Measurements from ENCODE around the gene ADARB2. TPM values are rescaled to one million over a fixed set of nuclear protein-coding genes. Genes with fewer than 3 reads are reported as not detected.
"Not testable (repeated sequence)": the region's sequence is repeated elsewhere in the genome, so short reads cannot be mapped to it uniquely, and the experiment has no call there.

ADARB2 gene
- total and polyA plus RNA-seq, 4 donors: under 0.01 to 0.79 TPM; not detected in 2

DNA sequence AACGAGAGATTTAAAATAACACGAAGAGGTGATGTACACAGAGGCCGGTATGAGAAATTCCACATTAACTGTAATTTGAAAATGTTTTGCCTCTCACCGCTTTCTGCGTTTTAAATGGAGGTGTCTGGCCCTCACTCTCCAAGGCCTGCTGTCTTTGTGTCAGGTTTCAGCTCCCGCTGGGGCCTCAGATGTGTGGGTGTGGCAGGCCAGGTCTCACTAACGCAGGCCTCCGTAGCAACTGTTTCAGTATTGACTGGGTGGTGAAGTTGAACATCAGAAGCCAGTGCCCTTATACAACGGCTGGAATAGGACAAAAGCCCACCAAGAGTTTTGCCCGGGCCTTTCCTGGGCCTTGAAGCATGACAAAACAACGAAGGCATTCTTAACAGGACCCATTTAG lies 303.1 kb downstream of the ADARB2 start:
- intact Hi-C loops (cut with DNase I): no loop called here
- no peaks in the 10 kb centered on the region for H3K27me3 ChIP-seq (ENCODE audit: control insufficient read depth in 1 of 2, insufficient read depth in 2 of 2, low read length in 1 of 2)
- no peak for DNase-seq
- 64 to 66% methylated on average over 11 of the region's 11 CpGs for WGBS, 2 donors
- no peak overlapping the region for H3K27ac ChIP-seq (ENCODE audit: low read depth in 1 of 2, low read length in 2 of 2)
- no peaks in the 10 kb centered on the region for H3K4me1 ChIP-seq (ENCODE audit: control insufficient read depth in 1 of 2, insufficient read depth in 2 of 2, low read length in 2 of 2)
- ATAC-seq (ENCODE audit: low FRiP score): no peak
- no peak overlapping the region for H3K4me3 ChIP-seq (ENCODE audit: low read length in 2 of 2)
- no peaks in the 10 kb centered on the region for H3K9me3 ChIP-seq (ENCODE audit: control insufficient read depth, low read length)
- H3K36me3 ChIP-seq (ENCODE audit: control insufficient read depth in 1 of 2, insufficient read depth in 2 of 2, low read length in 1 of 2): no peaks in the 10 kb centered on the region

DNA sequence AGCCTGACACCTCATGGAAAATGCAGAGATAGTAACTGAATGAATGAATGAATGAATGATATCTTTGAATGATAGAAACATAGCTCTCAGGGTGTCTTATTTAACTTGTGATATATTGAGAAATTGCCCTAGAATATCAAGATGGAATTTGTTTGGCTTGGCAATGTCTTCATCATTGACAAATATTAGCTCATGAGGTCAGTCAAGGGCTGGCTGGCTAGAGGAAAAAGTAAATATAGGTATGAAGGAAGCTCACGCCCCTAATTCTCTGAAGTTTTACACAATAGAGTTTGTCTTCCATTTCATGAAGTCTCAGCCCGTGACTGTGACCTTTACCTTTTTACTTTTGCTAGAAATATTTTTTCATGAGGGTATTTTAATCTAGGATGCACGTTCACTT lies 305.2 kb downstream of the ADARB2 start:
- no peaks in the 10 kb centered on the region for H3K4me1 ChIP-seq (ENCODE audit: control insufficient read depth in 1 of 2, insufficient read depth in 2 of 2, low read length in 2 of 2)
- H3K9me3 ChIP-seq (ENCODE audit: control insufficient read depth, low read length): no peaks in the 10 kb centered on the region
- intact Hi-C loops (cut with DNase I): no loop called here
- DNase-seq (no peak), ATAC-seq (ENCODE audit: low FRiP score) (no peak)
- no peaks in the 10 kb centered on the region for H3K27me3 ChIP-seq (ENCODE audit: control insufficient read depth in 1 of 2, insufficient read depth in 2 of 2, low read length in 1 of 2)
- WGBS, 2 donors: 48 to 52% methylated on average over 3 of the region's 3 CpGs
- H3K36me3 ChIP-seq (ENCODE audit: control insufficient read depth in 1 of 2, insufficient read depth in 2 of 2, low read length in 1 of 2): no peaks in the 10 kb centered on the region
- H3K4me3 ChIP-seq (ENCODE audit: low read length in 2 of 2): no peak overlapping the region
- H3K27ac ChIP-seq (ENCODE audit: low read depth in 1 of 2, low read length in 2 of 2): no peak overlapping the region

DNA sequence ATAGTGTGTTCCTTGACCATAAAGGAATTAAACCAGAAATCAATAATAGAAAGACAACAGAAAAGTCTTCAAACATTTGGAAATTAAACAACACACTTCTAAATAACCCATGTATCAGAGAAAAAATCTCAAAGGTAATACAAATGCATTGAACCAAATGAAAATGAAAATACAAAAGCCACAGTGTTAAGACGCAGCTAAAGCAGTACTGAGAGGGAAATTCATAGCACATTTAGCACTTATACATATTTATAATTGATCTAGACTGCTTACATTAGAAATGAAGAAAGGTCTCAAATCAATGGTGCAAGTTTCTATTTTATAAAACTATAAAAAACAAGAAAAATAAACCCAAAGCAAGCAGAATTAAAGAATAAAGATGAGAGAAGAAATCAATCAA lies 306.1 kb downstream of the ADARB2 start:
- Histone ChIP-seq H3K4me1 (ENCODE audit: control insufficient read depth in 1 of 2, insufficient read depth in 2 of 2, low read length in 2 of 2) (no peaks in the 10 kb centered on the region), H3K9me3 (ENCODE audit: control insufficient read depth, low read length) (no peaks in the 10 kb centered on the region), H3K27me3 (ENCODE audit: control insufficient read depth in 1 of 2, insufficient read depth in 2 of 2, low read length in 1 of 2) (no peaks in the 10 kb centered on the region), H3K27ac (ENCODE audit: low read depth in 1 of 2, low read length in 2 of 2) (no peak overlapping the region), H3K4me3 (ENCODE audit: low read length in 2 of 2) (no peak overlapping the region), H3K36me3 (ENCODE audit: control insufficient read depth in 1 of 2, insufficient read depth in 2 of 2, low read length in 1 of 2) (no peaks in the 10 kb centered on the region)
- WGBS, 2 donors: 94 to 98% methylated on average over 1 of the region's 1 CpG
- no peak for ATAC-seq (ENCODE audit: low FRiP score)
- intact Hi-C loops (cut with DNase I): no loop called here
- no peak for DNase-seq

DNA sequence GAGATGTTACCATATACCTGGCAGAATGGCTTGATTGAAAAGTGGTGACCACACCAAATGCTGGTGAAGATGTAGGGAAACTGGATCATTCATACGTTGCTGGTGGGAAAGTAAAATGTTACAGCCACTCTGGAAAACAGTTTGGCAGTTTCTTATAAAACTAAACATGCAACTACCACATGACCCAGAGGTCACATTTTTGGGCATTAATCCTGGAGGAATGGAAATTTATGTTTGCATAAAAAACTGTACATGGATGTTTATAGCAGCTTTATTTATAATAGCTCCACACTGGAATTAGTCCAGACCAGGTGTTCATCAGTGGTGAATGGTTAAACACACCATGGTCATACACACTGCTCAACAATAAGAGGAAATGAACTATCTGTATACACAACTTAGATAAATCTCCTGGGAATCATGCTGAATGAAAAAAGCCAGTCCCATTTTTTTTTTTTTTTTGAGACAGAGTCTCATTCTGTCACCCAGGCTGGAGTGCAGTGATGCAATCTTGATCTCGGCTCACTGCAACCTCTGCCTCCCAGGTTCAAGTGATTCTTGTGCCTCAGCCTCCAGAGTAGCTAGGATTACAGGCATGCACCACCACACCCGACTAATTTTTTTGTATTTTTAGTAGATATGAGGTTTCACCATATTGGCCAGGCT lies 309.7 kb downstream of the ADARB2 start:
- ATAC-seq (ENCODE audit: low FRiP score); intact Hi-C loops (cut with DNase I); H3K36me3 ChIP-seq (ENCODE audit: control insufficient read depth in 1 of 2, insufficient read depth in 2 of 2, low read length in 1 of 2); H3K27me3 ChIP-seq (ENCODE audit: control insufficient read depth in 1 of 2, insufficient read depth in 2 of 2, low read length in 1 of 2); H3K4me3 ChIP-seq (ENCODE audit: low read length in 2 of 2); H3K27ac ChIP-seq (ENCODE audit: low read depth in 1 of 2, low read length in 2 of 2); DNase-seq; H3K9me3 ChIP-seq (ENCODE audit: control insufficient read depth, low read length); H3K4me1 ChIP-seq (ENCODE audit: control insufficient read depth in 1 of 2, insufficient read depth in 2 of 2, low read length in 2 of 2): not testable (repeated sequence)
- 48 to 52% methylated on average over 3 of the region's 3 CpGs for WGBS, 2 donors

DNA sequence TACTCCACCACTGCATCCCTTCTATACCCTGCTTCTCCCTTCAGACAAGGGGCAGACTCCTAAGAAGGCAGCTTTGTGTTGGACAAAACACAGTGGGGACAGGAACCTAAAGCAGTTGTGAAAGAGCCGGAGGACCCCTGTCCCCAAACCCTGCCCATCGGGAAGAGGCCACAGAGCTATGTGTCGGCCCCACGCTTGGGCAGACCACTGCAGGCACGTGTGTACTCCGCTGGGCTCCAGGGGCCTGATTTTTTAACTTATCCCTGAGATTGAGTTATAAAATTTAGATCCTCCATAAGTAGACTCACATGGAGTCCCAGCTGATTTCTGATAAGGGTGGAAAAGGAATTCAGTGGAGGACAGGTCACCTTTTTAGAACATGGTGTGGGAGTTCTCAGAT lies 310.5 kb downstream of the ADARB2 start:
- intact Hi-C loops (cut with DNase I): no loop called here
- H3K27ac ChIP-seq (ENCODE audit: low read depth in 1 of 2, low read length in 2 of 2): no peak overlapping the region
- WGBS, 2 donors: 76 to 86% methylated on average over 6 of the region's 6 CpGs
- no peaks in the 10 kb centered on the region for H3K4me1 ChIP-seq (ENCODE audit: control insufficient read depth in 1 of 2, insufficient read depth in 2 of 2, low read length in 2 of 2)
- H3K4me3 ChIP-seq (ENCODE audit: low read length in 2 of 2): no peak overlapping the region
- H3K9me3 ChIP-seq (ENCODE audit: control insufficient read depth, low read length): no peaks in the 10 kb centered on the region
- no peaks in the 10 kb centered on the region for H3K36me3 ChIP-seq (ENCODE audit: control insufficient read depth in 1 of 2, insufficient read depth in 2 of 2, low read length in 1 of 2)
- H3K27me3 ChIP-seq (ENCODE audit: control insufficient read depth in 1 of 2, insufficient read depth in 2 of 2, low read length in 1 of 2): no peaks in the 10 kb centered on the region
- DNase-seq: no peak
- no peak for ATAC-seq (ENCODE audit: low FRiP score)

DNA sequence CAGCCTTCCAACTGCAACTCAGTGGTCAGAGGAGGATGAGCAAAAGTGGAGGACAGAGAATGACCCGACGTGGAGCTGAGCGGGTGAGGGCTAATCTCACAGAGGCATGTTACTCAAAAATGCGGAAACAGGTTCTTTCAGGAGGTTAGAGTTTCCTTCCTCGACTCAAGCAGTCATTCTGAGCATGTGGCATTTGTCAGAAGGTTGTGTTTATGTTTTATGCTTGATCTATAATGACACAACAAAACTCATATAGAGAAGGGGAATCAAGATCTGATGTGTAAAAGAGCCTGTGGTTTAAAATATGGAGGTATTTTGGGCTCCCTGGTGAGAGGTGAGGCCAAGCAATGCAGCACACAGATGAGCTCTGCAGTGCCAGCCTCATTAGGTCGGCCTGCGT lies 311.4 kb downstream of the ADARB2 start:
- intact Hi-C loops (cut with DNase I): no loop called here
- Histone ChIP-seq H3K9me3 (ENCODE audit: control insufficient read depth, low read length) (no peaks in the 10 kb centered on the region), H3K27ac (ENCODE audit: low read depth in 1 of 2, low read length in 2 of 2) (no peak overlapping the region), H3K36me3 (ENCODE audit: control insufficient read depth in 1 of 2, insufficient read depth in 2 of 2, low read length in 1 of 2) (no peaks in the 10 kb centered on the region), H3K4me3 (ENCODE audit: low read length in 2 of 2) (no peak overlapping the region), H3K27me3 (ENCODE audit: control insufficient read depth in 1 of 2, insufficient read depth in 2 of 2, low read length in 1 of 2) (no peaks in the 10 kb centered on the region), H3K4me1 (ENCODE audit: control insufficient read depth in 1 of 2, insufficient read depth in 2 of 2, low read length in 2 of 2) (no peaks in the 10 kb centered on the region)
- ATAC-seq (ENCODE audit: low FRiP score): no peak
- DNase-seq: no peak
- WGBS, 2 donors: 59 to 61% methylated on average over 7 of the region's 7 CpGs

DNA sequence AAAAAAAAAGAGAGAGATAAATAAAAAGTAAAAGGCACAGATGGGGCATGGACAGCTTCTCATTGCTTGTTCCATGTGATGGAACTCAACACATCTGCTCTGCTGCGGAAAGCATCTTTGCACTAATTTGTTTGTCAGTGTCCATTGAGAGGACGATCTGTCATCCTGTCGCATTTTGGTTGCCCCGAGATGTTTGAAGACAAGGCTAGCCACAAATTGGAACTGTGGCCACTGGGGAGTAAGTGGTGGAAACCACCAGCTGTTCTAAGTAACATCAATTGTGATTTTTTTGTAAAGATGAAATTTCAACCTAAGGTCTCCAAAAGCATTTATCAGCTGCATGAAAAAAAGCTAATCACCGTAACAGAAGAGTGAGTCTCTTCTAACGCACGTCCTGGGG lies 312.7 kb downstream of the ADARB2 start:
- no peaks in the 10 kb centered on the region for H3K36me3 ChIP-seq (ENCODE audit: control insufficient read depth in 1 of 2, insufficient read depth in 2 of 2, low read length in 1 of 2)
- DNase-seq (no peak), ATAC-seq (ENCODE audit: low FRiP score) (no peak)
- H3K4me3 ChIP-seq (ENCODE audit: low read length in 2 of 2): no peak overlapping the region
- H3K27ac ChIP-seq (ENCODE audit: low read depth in 1 of 2, low read length in 2 of 2): no peak overlapping the region
- no peaks in the 10 kb centered on the region for H3K4me1 ChIP-seq (ENCODE audit: control insufficient read depth in 1 of 2, insufficient read depth in 2 of 2, low read length in 2 of 2)
- intact Hi-C loops (cut with DNase I): no loop called here
- H3K27me3 ChIP-seq (ENCODE audit: control insufficient read depth in 1 of 2, insufficient read depth in 2 of 2, low read length in 1 of 2): no peaks in the 10 kb centered on the region
- WGBS, 2 donors: 67 to 72% methylated on average over 7 of the region's 7 CpGs
- H3K9me3 ChIP-seq (ENCODE audit: control insufficient read depth, low read length): no peaks in the 10 kb centered on the region

DNA sequence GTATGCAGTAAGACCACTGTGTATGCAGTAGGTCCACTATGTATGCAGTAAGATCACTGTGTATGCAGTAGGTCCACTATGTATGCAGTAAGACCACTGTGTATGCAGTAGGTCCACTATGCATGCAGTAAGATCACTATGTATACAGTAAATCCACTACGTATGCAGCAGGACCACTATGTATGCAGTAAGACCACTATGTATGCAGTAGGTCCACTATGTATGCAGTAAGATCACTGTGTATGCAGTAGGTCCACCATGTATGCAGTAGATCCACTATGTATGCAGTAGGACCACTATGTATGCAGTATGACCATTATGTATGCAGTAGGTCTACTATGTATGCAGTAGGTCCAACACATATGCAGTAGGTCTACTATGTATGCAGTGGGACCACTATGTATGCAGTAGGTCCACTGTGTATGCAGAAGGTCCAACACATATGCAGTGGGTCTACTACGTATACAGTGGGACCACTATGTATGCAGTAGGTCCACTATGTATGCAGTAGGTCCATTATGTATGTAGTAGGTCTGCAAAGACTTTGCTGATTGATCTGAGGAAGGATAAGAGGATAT lies 313.6 kb downstream of the ADARB2 start:
- ATAC-seq (ENCODE audit: low FRiP score) (no peak), DNase-seq (no peak)
- no peaks in the 10 kb centered on the region for H3K4me1 ChIP-seq (ENCODE audit: control insufficient read depth in 1 of 2, insufficient read depth in 2 of 2, low read length in 2 of 2)
- H3K4me3 ChIP-seq (ENCODE audit: low read length in 2 of 2): no peak overlapping the region
- no peaks in the 10 kb centered on the region for H3K9me3 ChIP-seq (ENCODE audit: control insufficient read depth, low read length)
- no peaks in the 10 kb centered on the region for H3K27me3 ChIP-seq (ENCODE audit: control insufficient read depth in 1 of 2, insufficient read depth in 2 of 2, low read length in 1 of 2)
- intact Hi-C loops (cut with DNase I): no loop called here
- no peaks in the 10 kb centered on the region for H3K36me3 ChIP-seq (ENCODE audit: control insufficient read depth in 1 of 2, insufficient read depth in 2 of 2, low read length in 1 of 2)
- WGBS, 2 donors: 96 to 98% methylated on average over 2 of the region's 2 CpGs
- no peak overlapping the region for H3K27ac ChIP-seq (ENCODE audit: low read depth in 1 of 2, low read length in 2 of 2)

DNA sequence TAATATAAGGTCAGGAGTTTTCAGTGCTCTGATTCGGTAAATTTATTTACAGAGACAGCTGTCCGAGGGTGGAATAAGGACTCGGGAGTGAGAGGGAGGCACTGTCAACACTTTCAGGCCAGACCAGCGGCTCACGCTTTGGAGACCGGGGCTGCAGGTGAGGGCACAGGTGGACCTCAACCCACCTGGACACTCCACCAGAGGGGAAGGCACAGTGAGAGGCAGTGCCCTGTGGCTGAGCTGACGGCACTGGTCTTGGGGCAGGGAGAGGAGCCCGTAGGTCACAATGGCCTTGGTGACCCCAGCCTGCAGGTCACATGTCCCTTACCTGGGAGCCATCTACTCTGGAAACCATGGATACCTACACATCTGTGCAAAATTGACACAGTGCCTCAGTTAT lies 315.1 kb downstream of the ADARB2 start:
- H3K27ac ChIP-seq (ENCODE audit: low read depth in 1 of 2, low read length in 2 of 2): no peak overlapping the region
- no peaks in the 10 kb centered on the region for H3K9me3 ChIP-seq (ENCODE audit: control insufficient read depth, low read length)
- H3K4me3 ChIP-seq (ENCODE audit: low read length in 2 of 2): no peak overlapping the region
- no peaks in the 10 kb centered on the region for H3K36me3 ChIP-seq (ENCODE audit: control insufficient read depth in 1 of 2, insufficient read depth in 2 of 2, low read length in 1 of 2)
- no peaks in the 10 kb centered on the region for H3K27me3 ChIP-seq (ENCODE audit: control insufficient read depth in 1 of 2, insufficient read depth in 2 of 2, low read length in 1 of 2)
- WGBS, 2 donors: 91 to 92% methylated on average over 8 of the region's 8 CpGs
- no peak for DNase-seq
- no peak for ATAC-seq (ENCODE audit: low FRiP score)
- intact Hi-C loops (cut with DNase I): no loop called here
- no peaks in the 10 kb centered on the region for H3K4me1 ChIP-seq (ENCODE audit: control insufficient read depth in 1 of 2, insufficient read depth in 2 of 2, low read length in 2 of 2)

Data from aorta (tissue), 5 donors.